ENCODE results near the gene TSPEAR.

The TSPEAR gene

GRCh38 chr21:44572959-44573583, 138.3 kb downstream of the TSPEAR start:
- no peak for TF ChIP-seq Cebpa-rat (IDR thresholded peaks at IDR 0.05)
- 0 out of 22 replicates have a peak, but pooled peaks cover 0 to 5% (median 0%) of the 10 kb centered on the region in 11 experiments for H3K36me3 ChIP-seq
- peaks cover 0 to 5% (median 0%) of the 10 kb centered on the region in 10 experiments; a peak in 2 of 20 replicates for H3K4me1 ChIP-seq
- H3K27me3 ChIP-seq: no peaks in the 10 kb centered on the region
- H4K20me1 ChIP-seq: no peaks in the 10 kb centered on the region
- no peak overlapping the region for H3K27ac ChIP-seq
- no peak overlapping the region for H3K9ac ChIP-seq
- H3K4me3 ChIP-seq: no peak overlapping the region
- peaks cover 30 to 44% (median 37%) of the 10 kb centered on the region in 11 experiments for H3K9me3 ChIP-seq (replicated peaks in 1 of 11)
- no peak overlapping the region for H3K4me2 ChIP-seq

GRCh38 chr21:44571844-44572782, 139.3 kb downstream of the TSPEAR start:
- peaks cover 22 to 35% (median 27%) of the 10 kb centered on the region in 11 experiments for H3K9me3 ChIP-seq (replicated peaks in 1 of 11)
- H3K4me1 ChIP-seq: peaks cover 0 to 7% (median 3%) of the 10 kb centered on the region in 10 experiments; a peak in 9 of 20 replicates
- H4K20me1 ChIP-seq: no peaks in the 10 kb centered on the region
- 0 out of 22 replicates have a peak, but pooled peaks cover 0 to 2% (median 0%) of the 10 kb centered on the region in 11 experiments for H3K36me3 ChIP-seq
- H3K4me2 ChIP-seq: no peak overlapping the region
- no peak overlapping the region for H3K9ac ChIP-seq
- TF ChIP-seq Cebpa-rat (IDR thresholded peaks at IDR 0.05): no peak
- no peak overlapping the region for H3K4me3 ChIP-seq
- H3K27me3 ChIP-seq: no peaks in the 10 kb centered on the region
- H3K27ac ChIP-seq: no peak overlapping the region

GRCh38 chr21:44571296-44571695, 140.1 kb downstream of the TSPEAR start:
- H3K4me2 ChIP-seq: no peak overlapping the region
- no peak overlapping the region for H3K27ac ChIP-seq
- H3K4me1 ChIP-seq: peaks cover 0 to 12% (median 8%) of the 10 kb centered on the region in 10 experiments; a peak in 13 of 20 replicates
- no peaks in the 10 kb centered on the region for H3K27me3 ChIP-seq
- H3K9me3 ChIP-seq (replicated peaks in 1 of 11): peaks cover 13 to 26% (median 19%) of the 10 kb centered on the region in 11 experiments
- no peak for TF ChIP-seq Cebpa-rat (IDR thresholded peaks at IDR 0.05)
- no peaks in the 10 kb centered on the region for H3K36me3 ChIP-seq
- no peaks in the 10 kb centered on the region for H4K20me1 ChIP-seq
- no peak overlapping the region for H3K4me3 ChIP-seq
- H3K9ac ChIP-seq: no peak overlapping the region

- Histone ChIP-seq H3K4me2 (no peak overlapping the region), H3K36me3 (no peaks in the 10 kb centered on the region), H3K9ac (no peak overlapping the region), H3K4me1 (peaks cover 0 to 26% (median 13%) of the 10 kb centered on the region in 10 experiments; a peak in 14 of 20 replicates), H3K27me3 (no peaks in the 10 kb centered on the region), H3K27ac (no peak overlapping the region), H3K4me3 (no peak overlapping the region), H3K9me3 (replicated peaks in 1 of 11) (peaks cover 10 to 22% (median 16%) of the 10 kb centered on the region in 11 experiments), H4K20me1 (no peaks in the 10 kb centered on the region)
- TF ChIP-seq Cebpa-rat (IDR thresholded peaks at IDR 0.05): no peak
These were observed 141.4 kb downstream of the TSPEAR start for GRCh38 chr21:44569861-44570517.

- no peak overlapping the region for H3K9ac ChIP-seq
- H3K27ac ChIP-seq: no peak overlapping the region
- no peak overlapping the region for H3K4me3 ChIP-seq
- no peak overlapping the region for H3K4me2 ChIP-seq
- no peaks in the 10 kb centered on the region for H3K36me3 ChIP-seq
- H4K20me1 ChIP-seq: no peaks in the 10 kb centered on the region
- H3K27me3 ChIP-seq: no peaks in the 10 kb centered on the region
- peaks cover 10 to 23% (median 18%) of the 10 kb centered on the region in 11 experiments for H3K9me3 ChIP-seq (replicated peaks in 1 of 11)
- TF ChIP-seq Cebpa-rat (IDR thresholded peaks at IDR 0.05): no peak
- peaks cover 0 to 35% (median 13%) of the 10 kb centered on the region in 10 experiments; a peak in 14 of 20 replicates for H3K4me1 ChIP-seq
These were observed 142.5 kb downstream of the TSPEAR start for GRCh38 chr21:44568667-44569556.

GRCh38 chr21:44568261-44568660, 143.1 kb downstream of the TSPEAR start:
- H3K4me1 ChIP-seq: peaks cover 0 to 35% (median 13%) of the 10 kb centered on the region in 10 experiments; a peak in 14 of 20 replicates
- no peaks in the 10 kb centered on the region for H3K36me3 ChIP-seq
- no peak for TF ChIP-seq Cebpa-rat (IDR thresholded peaks at IDR 0.05)
- no peak overlapping the region for H3K27ac ChIP-seq
- H3K27me3 ChIP-seq: no peaks in the 10 kb centered on the region
- peaks cover 10 to 26% (median 19%) of the 10 kb centered on the region in 11 experiments for H3K9me3 ChIP-seq (replicated peaks in 1 of 11)
- 0 out of 22 replicates have a peak overlapping the region, but pooled peaks of 1 of the 11 experiments have one; percentile 2 for H3K4me2 ChIP-seq
- no peak overlapping the region for H3K4me3 ChIP-seq
- H3K9ac ChIP-seq: no peak overlapping the region
- H4K20me1 ChIP-seq: no peaks in the 10 kb centered on the region

- H3K27me3 ChIP-seq: no peaks in the 10 kb centered on the region
- no peak overlapping the region for H3K9ac ChIP-seq
- no peaks in the 10 kb centered on the region for H3K36me3 ChIP-seq
- peaks cover 13 to 27% (median 22%) of the 10 kb centered on the region in 11 experiments for H3K9me3 ChIP-seq (replicated peaks in 1 of 11)
- H3K27ac ChIP-seq: peak overlapping the region in 3 of 11 experiments; percentile 42 to 77 (median 66); a peak in 3 of 22 replicates
- H4K20me1 ChIP-seq: no peaks in the 10 kb centered on the region
- no peak for TF ChIP-seq Cebpa-rat (IDR thresholded peaks at IDR 0.05)
- H3K4me3 ChIP-seq: no peak overlapping the region
- H3K4me1 ChIP-seq: peaks cover 0 to 35% (median 13%) of the 10 kb centered on the region in 10 experiments; a peak in 14 of 20 replicates
- H3K4me2 ChIP-seq: peak overlapping the region in 3 of 11 experiments; percentile 14 to 68 (median 42); a peak in 4 of 22 replicates
These were observed 143.7 kb downstream of the TSPEAR start for GRCh38 chr21:44567481-44568171.

All from BLaER1 treated with 17β-estradiol and CSF1 and Interleukin-3, amounts not matched to agents 10 nM and 100 nM (cell line).